ENCODE measurements around the gene TFIP11. TPM values are rescaled to one million over a fixed set of nuclear protein-coding genes. Genes with fewer than 3 reads are reported as not detected.

Gene TFIP11
- total and polyA plus RNA-seq, 10 of the 15 experiments (the other 5 are each of a cell fraction or from before 2014, with no cell fraction given): 14.2 to 43.3 (median 31.9) TPM

DNA sequence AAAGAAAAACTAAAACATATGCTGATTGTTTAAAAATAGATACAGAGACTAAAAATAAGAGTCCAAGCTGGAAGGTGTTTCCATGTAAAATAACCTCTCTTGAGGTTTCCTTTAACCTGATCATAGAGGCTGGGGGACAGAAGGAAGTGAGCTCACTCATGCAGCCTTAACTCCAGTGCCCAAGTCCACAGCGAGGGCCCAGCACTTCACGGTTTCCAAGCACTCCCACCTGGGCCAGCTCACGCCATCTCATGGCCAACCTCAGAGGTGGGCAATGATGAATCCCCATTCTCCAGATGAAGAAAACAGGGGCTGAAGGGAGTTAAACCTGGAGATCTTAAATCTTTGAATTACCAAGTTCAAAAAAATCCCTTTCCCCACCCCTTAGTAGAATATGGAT lies 14.9 kb upstream of the TFIP11 start:
- ATAC-seq: no peak
- Histone ChIP-seq H3K4me2 (ENCODE audit: control insufficient read depth, insufficient read depth) (no peak overlapping the region), H3K4me3 (no peak overlapping the region), H3K27me3 (replicated peaks in 1 of 2; ENCODE audit: control insufficient read depth in 2 of 2, insufficient read depth in 2 of 2, low read length in 1 of 2) (no peaks in the 10 kb centered on the region), H3K79me2 (ENCODE audit: control insufficient read depth, insufficient read depth, low read length) (no peaks in the 10 kb centered on the region), H3K9me3 (replicated peaks; ENCODE audit: control insufficient read depth, insufficient read depth, low read length) (no peaks in the 10 kb centered on the region), H2AFZ (ENCODE audit: control insufficient read depth, low read depth, low read length) (no peak overlapping the region), H3K4me1 (ENCODE audit: control insufficient read depth, insufficient read depth, low read length) (peaks cover 3% of the 10 kb centered on the region; the same call in 1 of the 2 replicates), H3K9ac (ENCODE audit: control insufficient read depth, insufficient read depth, low read length) (no peak overlapping the region), H3K27ac (ENCODE audit: control insufficient read depth, insufficient read depth) (no peak overlapping the region), H4K20me1 (ENCODE audit: control insufficient read depth, insufficient read depth) (no peaks in the 10 kb centered on the region), H3K36me3 (ENCODE audit: control insufficient read depth in 2 of 2, insufficient read depth in 2 of 2, low read length in 1 of 2) (peaks cover 0 to 26% of the 10 kb centered on the region in 2 experiments; a peak in 2 of 4 replicates)
- FAIRE-seq: no peak
- no TSS peak for BruUV-seq (replicated peaks)
- in situ Hi-C loops (cut with MboI): no loop called here
- 66% methylated on average over 3 of the region's 3 CpGs for WGBS (ENCODE audit: insufficient coverage, insufficient replicate concordance, low lambda C conversion rate, missing lambda C conversion rate)
- ChIA-PET CTCF (no interaction called here), SMC1A (ENCODE audit: uncharacterized antibody, unreplicated experiment) (no interaction called here), POLR2A (interaction anchor here (0.5 kb wide), 1 partner anchor 1972 kb away, joined by 3 read pairs; no protein-coding TSS in a partner anchor), RAD21 (ENCODE audit: unreplicated experiment) (no interaction called here)
- intact Hi-C loops (cut with micrococcal nuclease; ENCODE audit: unreplicated experiment): no loop called here
- TF ChIP-seq ZNF687 (IDR thresholded peaks at IDR 0.05): no peak
- no peak for TF ChIP-seq SRF (IDR thresholded peaks at IDR 0.05; ENCODE audit: low read depth in 2 of 2, low read length in 2 of 2)
- no peak for DNase-seq (ENCODE audit: low read depth, low spot score)

Measured in GM12878 (cell line).